A549 treated with RU486 at 1 μM for 4 hours (cell line): Measurements from ENCODE around the gene ANGPTL8. TPM values are rescaled to one million over a fixed set of nuclear protein-coding genes. Genes with fewer than 3 reads are reported as not detected.

Source experiments
- total RNA-seq: library from RNA; stranded (reverse); fragments of 200-300 nt; extraction: Qiagen RNA extraction; gene quantifications from 5 replicates; pipeline ENCODE4 v1.2.3, GENCODE V29; 2022; ENCODE audit warnings: low read depth

Gene ANGPTL8, protein sequence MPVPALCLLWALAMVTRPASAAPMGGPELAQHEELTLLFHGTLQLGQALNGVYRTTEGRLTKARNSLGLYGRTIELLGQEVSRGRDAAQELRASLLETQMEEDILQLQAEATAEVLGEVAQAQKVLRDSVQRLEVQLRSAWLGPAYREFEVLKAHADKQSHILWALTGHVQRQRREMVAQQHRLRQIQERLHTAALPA
- total RNA-seq, result not detected in 5 replicates

DNA sequence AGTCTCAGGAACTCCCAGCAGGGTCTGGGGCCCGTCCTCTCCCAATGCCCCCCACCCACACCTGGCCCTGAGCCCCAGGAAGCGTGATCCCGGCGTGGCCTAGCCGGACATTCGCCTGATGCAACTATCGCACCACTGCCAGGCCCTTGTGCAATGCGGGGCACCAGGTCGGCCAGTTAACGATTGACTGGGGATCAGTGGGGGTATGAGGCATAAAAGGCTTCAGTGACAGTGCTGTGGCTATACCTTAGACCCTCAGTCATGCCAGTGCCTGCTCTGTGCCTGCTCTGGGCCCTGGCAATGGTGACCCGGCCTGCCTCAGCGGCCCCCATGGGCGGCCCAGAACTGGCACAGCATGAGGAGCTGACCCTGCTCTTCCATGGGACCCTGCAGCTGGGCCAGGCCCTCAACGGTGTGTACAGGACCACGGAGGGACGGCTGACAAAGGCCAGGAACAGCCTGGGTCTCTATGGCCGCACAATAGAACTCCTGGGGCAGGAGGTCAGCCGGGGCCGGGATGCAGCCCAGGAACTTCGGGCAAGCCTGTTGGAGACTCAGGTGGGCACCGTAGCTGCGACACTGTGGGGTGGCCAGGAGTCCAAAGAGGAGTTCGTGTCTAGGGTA is at the start of gene ANGPTL8:
ANGPTL8 (plus strand) TSS at position 243 of the 624 bp plus-strand sequence; CDS start at position 262, 19 bp downstream.

DNA sequence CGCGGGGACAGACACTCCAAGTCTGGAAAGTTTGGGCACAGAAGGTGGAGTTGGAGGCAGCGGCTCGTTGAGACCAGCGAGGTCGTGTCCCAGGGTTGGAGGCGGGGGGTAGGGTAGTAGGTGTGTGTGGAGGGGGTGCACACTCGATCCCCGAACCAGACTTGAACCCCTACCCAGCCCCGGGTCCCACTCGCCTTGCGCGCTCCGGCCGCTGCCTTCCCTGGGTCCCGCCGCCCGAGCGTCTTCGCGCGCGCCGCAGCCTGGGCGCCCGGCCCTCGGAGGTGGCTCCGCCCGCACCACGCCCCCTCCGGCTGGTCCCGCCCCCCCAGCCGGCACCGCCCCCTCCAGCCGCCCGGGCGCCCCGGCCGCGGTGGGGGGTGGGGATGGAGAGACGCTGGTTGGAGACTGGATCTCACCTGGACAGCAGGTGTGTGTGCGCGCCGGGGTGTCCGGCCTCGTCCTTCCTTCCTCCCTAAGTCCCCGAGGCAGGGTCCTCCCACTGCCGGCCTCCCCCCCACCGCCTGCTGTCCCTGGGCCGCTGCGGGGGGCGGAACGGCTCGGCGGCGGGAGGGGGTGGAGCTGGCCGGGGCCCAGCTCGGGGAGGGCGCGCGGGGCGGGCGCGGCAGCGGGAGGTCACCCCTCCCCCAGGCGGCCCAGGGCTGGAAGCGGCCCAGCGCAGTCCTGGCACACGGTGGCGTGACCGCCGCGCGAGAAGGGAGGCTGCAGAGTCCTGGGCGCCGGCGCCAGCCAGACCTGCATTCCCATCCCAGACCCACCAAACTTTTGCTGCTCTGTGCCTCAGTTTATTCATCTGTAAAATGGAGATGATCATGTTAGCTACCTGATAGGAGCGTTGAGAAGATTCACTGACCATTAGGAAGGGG is 41.9 kb upstream of the ANGPTL8 start, which contains the start of gene KANK2:
KANK2 (minus strand) TSS at position 255 of the 884 bp plus-strand sequence. CDS start 3,034 bp downstream, outside the sequence.

DNA sequence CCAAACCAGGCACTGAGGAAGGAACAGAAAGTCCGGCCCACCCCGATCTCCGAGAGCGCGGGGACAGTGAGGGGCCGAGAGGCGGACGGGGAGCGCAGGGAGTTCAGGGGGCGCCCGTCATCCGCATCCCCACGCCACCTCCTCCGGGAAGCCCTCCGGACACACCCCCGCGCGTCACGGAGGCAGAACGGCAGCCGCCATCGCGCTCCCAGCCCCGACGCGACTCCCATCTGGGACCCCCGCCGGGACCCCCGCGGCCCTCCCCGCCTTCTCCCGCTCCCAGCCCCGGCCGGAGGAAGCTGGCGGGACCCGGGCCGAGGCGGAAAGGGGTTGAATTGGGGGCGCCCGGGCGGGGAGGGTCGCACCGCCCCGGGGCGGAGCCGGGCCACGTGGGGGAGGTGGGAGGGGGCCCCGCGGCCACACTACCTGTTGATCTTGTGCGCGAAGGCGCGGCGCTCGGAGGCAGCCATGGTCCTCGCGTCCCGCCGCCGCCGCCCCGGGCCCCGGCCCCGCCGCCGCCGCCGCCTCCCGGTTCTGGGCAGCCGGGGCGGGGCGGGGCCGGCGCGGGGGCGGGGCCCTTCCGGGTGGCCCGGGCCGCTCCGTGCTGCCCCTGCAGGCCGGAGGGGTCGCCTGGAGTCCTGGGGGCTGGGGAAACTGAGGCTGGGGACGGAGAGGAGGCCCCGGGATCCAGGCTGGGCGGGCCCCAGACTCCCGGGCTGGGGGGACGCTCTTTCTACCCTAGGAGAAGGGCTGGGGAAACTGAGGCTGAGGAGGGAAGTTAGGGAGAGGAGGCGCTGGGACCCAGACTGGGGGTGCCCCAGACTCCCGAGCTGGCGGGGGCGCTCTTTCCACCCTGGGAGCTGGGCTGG is 22.8 kb downstream of the ANGPTL8 start, which contains the start of gene DOCK6:
DOCK6 (minus strand) TSS at position 554 of the 869 bp plus-strand sequence; CDS start at position 470, 84 bp downstream.

Other genes with a start within 250 kb of the ANGPTL8 start
- 24.9 to 30.3 TPM (median 27.0 TPM) in 5 replicates for gene LDLR, start 150.2 kb upstream of the ANGPTL8 start, total RNA-seq
- gene SPC24, start 83.8 kb upstream of the ANGPTL8 start, total RNA-seq, result 11.8 to 14.5 TPM (median 14.2 TPM) in 5 replicates
- 25.7 to 36.4 TPM (median 33.2 TPM) in 5 replicates for gene KANK2, start 42.1 kb upstream of the ANGPTL8 start, total RNA-seq
- 6.0 to 12.0 TPM (median 8.8 TPM) in 5 replicates for gene DOCK6, start 22.9 kb downstream of the ANGPTL8 start, total RNA-seq
- not detected in 5 replicates for gene TSPAN16, start 56.5 kb downstream of the ANGPTL8 start, total RNA-seq
- gene RAB3D, start 100.0 kb downstream of the ANGPTL8 start, total RNA-seq, result 2.5 to 3.2 TPM (median 2.8 TPM) in 5 replicates
- 95.9 to 133 TPM (median 114 TPM) in 5 replicates for gene TMEM205, start 106.6 kb downstream of the ANGPTL8 start, total RNA-seq
- gene CCDC159, start 106.9 kb downstream of the ANGPTL8 start, total RNA-seq, result 4.4 to 6.4 TPM (median 5.7 TPM) in 5 replicates
- gene PLPPR2, start 115.8 kb downstream of the ANGPTL8 start, total RNA-seq, result 8.0 to 11.5 TPM (median 9.9 TPM) in 5 replicates
- 1.7 to 3.4 TPM (median 2.2 TPM) in 5 replicates for gene SWSAP1, start 135.0 kb downstream of the ANGPTL8 start, total RNA-seq
- gene EPOR, start 144.7 kb downstream of the ANGPTL8 start, total RNA-seq, result 3.6 to 5.5 TPM (median 5.1 TPM) in 5 replicates
- gene RGL3, start 179.7 kb downstream of the ANGPTL8 start, total RNA-seq, result 0.85 to 2.0 TPM (median 1.7 TPM) in 5 replicates
- 0.83 to 1.3 TPM (median 1.3 TPM) in 5 replicates for gene ODAD3, start 195.5 kb downstream of the ANGPTL8 start, total RNA-seq
- 232 to 265 TPM (median 260 TPM) in 5 replicates for gene PRKCSH, start 196.0 kb downstream of the ANGPTL8 start, total RNA-seq
- gene ELAVL3, start 241.4 kb downstream of the ANGPTL8 start, total RNA-seq, result 0.02 to 0.21 TPM (median 0.11 TPM) in 3 of 5 replicates, not detected in the others